C4-2B (cell line): Measurements from ENCODE around the gene PTS.

ENCODE experiments used
- ZFX ChIP-seq: fragments of 450-650 bp; IDR thresholded peaks from 2 replicates; pipeline ENCODE4 v1.6.1; 2017
- TF ChIP-seq, protein P1 (sequence below): fragments of 450-650 bp; conservative IDR thresholded peaks from 2 replicates; pipeline ENCODE4 v1.5.1; 2017; ENCODE audit warnings: mild to moderate bottlenecking

- TF ChIP-seq, protein P1, sequence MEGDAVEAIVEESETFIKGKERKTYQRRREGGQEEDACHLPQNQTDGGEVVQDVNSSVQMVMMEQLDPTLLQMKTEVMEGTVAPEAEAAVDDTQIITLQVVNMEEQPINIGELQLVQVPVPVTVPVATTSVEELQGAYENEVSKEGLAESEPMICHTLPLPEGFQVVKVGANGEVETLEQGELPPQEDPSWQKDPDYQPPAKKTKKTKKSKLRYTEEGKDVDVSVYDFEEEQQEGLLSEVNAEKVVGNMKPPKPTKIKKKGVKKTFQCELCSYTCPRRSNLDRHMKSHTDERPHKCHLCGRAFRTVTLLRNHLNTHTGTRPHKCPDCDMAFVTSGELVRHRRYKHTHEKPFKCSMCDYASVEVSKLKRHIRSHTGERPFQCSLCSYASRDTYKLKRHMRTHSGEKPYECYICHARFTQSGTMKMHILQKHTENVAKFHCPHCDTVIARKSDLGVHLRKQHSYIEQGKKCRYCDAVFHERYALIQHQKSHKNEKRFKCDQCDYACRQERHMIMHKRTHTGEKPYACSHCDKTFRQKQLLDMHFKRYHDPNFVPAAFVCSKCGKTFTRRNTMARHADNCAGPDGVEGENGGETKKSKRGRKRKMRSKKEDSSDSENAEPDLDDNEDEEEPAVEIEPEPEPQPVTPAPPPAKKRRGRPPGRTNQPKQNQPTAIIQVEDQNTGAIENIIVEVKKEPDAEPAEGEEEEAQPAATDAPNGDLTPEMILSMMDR = no peak
- TF ChIP-seq ZFX = no peak
Measured at GRCh38 chr11:112269139-112269538, 42.9 kb downstream of the PTS start.
